HepG2 (cell line): ENCODE data around the gene CCDC121. TPM values are rescaled to one million over a fixed set of nuclear protein-coding genes. Genes with fewer than 3 reads are reported as not detected.

ENCODE experiments used
- FIP1L1 ChIP-seq: fragments of 200-400 bp; formaldehyde crosslinking; IDR thresholded peaks from 2 replicates; pipeline ENCODE4 v1.6.1; 2018; ENCODE audit warnings: low read depth, mild to moderate bottlenecking, low read length, moderate library complexity, borderline replicate concordance; ENCODE audit not compliant: insufficient read depth
- TGIF2 ChIP-seq: IDR thresholded peaks from 2 replicates; pipeline ENCODE4 v1.6.1; 2016; ENCODE audit warnings: control low read depth, missing compliant biosample characterization
- ZNF280D ChIP-seq: sonication (generic); formaldehyde crosslinking; IDR thresholded peaks from 2 replicates; pipeline ENCODE4 v1.5.1; 2020; ENCODE audit warnings: mild to moderate bottlenecking, missing genetic modification reagents
- ZNF841 ChIP-seq: sonication (generic); formaldehyde crosslinking; IDR thresholded peaks from 2 replicates; pipeline ENCODE4 v1.8.1; 2023; ENCODE audit warnings: missing genetic modification reagents, borderline replicate concordance
- polyA plus RNA-seq, 8 experiments: library from polyadenylated mRNA; depleted of rRNA in 3 of 8; stranded (reverse) in 7 of 8; unstranded in 1 of 8; fragments of >200 nt; fragmentation: Illumina TruSeq in 4 of 8; extraction: Trizol in 4 of 8; gene quantifications; 2 replicates each; pipeline versions ENCODE4 v1.2.1 to v1.2.3, GENCODE V29; 2011 to 2016; ENCODE audit warnings: low read depth in 4 of 8, missing spikeins in 1 of 8, mixed read lengths in 1 of 8; ENCODE audit not compliant: insufficient read depth in 1 of 8
- total RNA-seq, 5 experiments: library from RNA; depleted of rRNA; stranded (reverse); fragments of >200 nt; fragmentation: Illumina TruSeq; extraction: Trizol; gene quantifications; 2 replicates each; pipeline ENCODE4 v1.2.3, GENCODE V29; 2016; ENCODE audit warnings: low read depth in 1 of 5
- TF ChIP-seq, protein P1 (sequence below): sonication (generic); formaldehyde crosslinking; IDR thresholded peaks from 2 replicates; pipeline ENCODE4 v1.9.0; 2021; ENCODE audit warnings: missing genetic modification reagents, borderline replicate concordance
- TF ChIP-seq, protein P2 (sequence below): sonication (generic); formaldehyde crosslinking; conservative IDR thresholded peaks from 2 replicates; pipeline ENCODE4 v1.4.0; 2020; ENCODE audit warnings: missing genetic modification reagents

The CCDC121 gene
- total and polyA plus RNA-seq, 2 of the 13 experiments (the other 11 are each of a cell fraction or from before 2014, with no cell fraction given), result 1.9 to 3.0 TPM

DNA sequence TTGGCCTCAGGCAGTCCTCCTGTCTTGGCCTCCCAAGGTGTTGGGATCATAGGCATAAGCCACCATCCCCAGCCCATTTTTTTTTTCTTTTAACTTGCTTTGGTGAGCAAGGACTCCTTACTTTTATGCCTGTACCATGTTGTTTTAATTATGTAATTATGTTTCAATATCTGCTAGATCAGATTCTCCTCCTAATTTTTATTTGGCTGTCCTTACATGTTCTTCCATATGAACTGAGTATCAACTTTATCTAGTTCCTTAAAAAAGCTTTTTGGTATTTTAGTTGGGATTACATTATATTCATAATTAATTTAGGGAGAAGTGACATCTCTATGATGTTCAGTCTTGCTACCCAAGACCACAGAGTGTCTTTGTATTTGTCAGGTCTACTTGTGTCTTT, 16.4 kb upstream of the CCDC121 start (continued):
- TF ChIP-seq, protein P1, sequence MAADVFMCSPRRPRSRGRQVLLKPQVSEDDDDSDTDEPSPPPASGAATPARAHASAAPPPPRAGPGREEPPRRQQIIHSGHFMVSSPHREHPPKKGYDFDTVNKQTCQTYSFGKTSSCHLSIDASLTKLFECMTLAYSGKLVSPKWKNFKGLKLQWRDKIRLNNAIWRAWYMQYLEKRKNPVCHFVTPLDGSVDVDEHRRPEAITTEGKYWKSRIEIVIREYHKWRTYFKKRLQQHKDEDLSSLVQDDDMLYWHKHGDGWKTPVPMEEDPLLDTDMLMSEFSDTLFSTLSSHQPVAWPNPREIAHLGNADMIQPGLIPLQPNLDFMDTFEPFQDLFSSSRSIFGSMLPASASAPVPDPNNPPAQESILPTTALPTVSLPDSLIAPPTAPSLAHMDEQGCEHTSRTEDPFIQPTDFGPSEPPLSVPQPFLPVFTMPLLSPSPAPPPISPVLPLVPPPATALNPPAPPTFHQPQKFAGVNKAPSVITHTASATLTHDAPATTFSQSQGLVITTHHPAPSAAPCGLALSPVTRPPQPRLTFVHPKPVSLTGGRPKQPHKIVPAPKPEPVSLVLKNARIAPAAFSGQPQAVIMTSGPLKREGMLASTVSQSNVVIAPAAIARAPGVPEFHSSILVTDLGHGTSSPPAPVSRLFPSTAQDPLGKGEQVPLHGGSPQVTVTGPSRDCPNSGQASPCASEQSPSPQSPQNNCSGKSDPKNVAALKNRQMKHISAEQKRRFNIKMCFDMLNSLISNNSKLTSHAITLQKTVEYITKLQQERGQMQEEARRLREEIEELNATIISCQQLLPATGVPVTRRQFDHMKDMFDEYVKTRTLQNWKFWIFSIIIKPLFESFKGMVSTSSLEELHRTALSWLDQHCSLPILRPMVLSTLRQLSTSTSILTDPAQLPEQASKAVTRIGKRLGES (CRISPR knock-in tag), result no peak
- TF ChIP-seq, protein P2, sequence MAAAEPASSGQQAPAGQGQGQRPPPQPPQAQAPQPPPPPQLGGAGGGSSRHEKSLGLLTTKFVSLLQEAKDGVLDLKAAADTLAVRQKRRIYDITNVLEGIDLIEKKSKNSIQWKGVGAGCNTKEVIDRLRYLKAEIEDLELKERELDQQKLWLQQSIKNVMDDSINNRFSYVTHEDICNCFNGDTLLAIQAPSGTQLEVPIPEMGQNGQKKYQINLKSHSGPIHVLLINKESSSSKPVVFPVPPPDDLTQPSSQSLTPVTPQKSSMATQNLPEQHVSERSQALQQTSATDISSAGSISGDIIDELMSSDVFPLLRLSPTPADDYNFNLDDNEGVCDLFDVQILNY, result no peak
- TF ChIP-seq ZNF841 (no peak), FIP1L1 (no peak), TGIF2 (no peak), ZNF280D (CRISPR knock-in tag) (no peak)
- TF ChIP-seq, all 625 proteins: peak for 0
